K562 (cell line): Measurements from ENCODE around the gene ZNF562. TPM values are rescaled to one million over a fixed set of nuclear protein-coding genes. Genes with fewer than 3 reads are reported as not detected.

Experiments
- ATF7 ChIP-seq: fragments of 450-650 bp; IDR thresholded peaks from 2 replicates; pipeline ENCODE4 v1.7.1; 2014; ENCODE audit warnings: mild to moderate bottlenecking, moderate library complexity
- BCL6 ChIP-seq: fragments of 250-450 bp; sonication (Bioruptor Pico); IDR thresholded peaks from 2 replicates; pipeline ENCODE4 v1.4.0; 2020
- CBX1 ChIP-seq: sonication (generic); IDR thresholded peaks from 2 replicates; pipeline ENCODE4 v1.6.1; 2016; ENCODE audit warnings: antibody characterized with exemption, low read depth, mild to moderate bottlenecking
- CREM ChIP-seq: IDR thresholded peaks from 2 replicates; pipeline ENCODE4 v1.6.1; 2014; ENCODE audit warnings: antibody characterized with exemption, low read depth
- ESRRA ChIP-seq: fragments of 450-650 bp; IDR thresholded peaks from 2 replicates; pipeline ENCODE4 v1.6.1; 2014; ENCODE audit warnings: low read depth, mild to moderate bottlenecking, moderate library complexity, borderline replicate concordance
- JUNB ChIP-seq: fragments of 450-650 bp; formaldehyde crosslinking; conservative IDR thresholded peaks from 2 replicates; pipeline ENCODE4 v1.4.0; 2020; ENCODE audit warnings: mild to moderate bottlenecking
- MYNN ChIP-seq, 2 experiments: sonication (generic); formaldehyde crosslinking in 1 of 2; IDR thresholded peaks; 2 replicates each; pipeline versions ENCODE4 v1.5.0 to v1.6.1; 2016 to 2020; ENCODE audit warnings: antibody characterized with exemption in 1 of 2, missing genetic modification reagents in 1 of 2
- NCOA1 ChIP-seq: fragments of 450-650 bp; IDR thresholded peaks from 2 replicates; pipeline ENCODE4 v1.6.1; 2016; ENCODE audit warnings: low read depth
- NCOA2 ChIP-seq, 2 experiments: fragments of 450-650 bp; IDR thresholded peaks; 2 replicates each; pipeline ENCODE4 v1.6.1; 2018; ENCODE audit warnings: mild to moderate bottlenecking in 2 of 2, moderate library complexity in 1 of 2; ENCODE audit not compliant: partially characterized antibody in 2 of 2
- NCOA4 ChIP-seq: fragments of 450-650 bp; IDR thresholded peaks from 2 replicates; pipeline ENCODE4 v1.6.1; 2018; ENCODE audit warnings: mild to moderate bottlenecking; ENCODE audit not compliant: partially characterized antibody
- SP1 ChIP-seq: sonication (generic); formaldehyde crosslinking; IDR thresholded peaks from 2 replicates; pipeline ENCODE4 v1.8.1; 2022; ENCODE audit warnings: mild to moderate bottlenecking, missing genetic modification reagents
- TGIF2 ChIP-seq: sonication (generic); formaldehyde crosslinking; IDR thresholded peaks from 2 replicates; pipeline ENCODE4 v1.8.1; 2022; ENCODE audit warnings: mild to moderate bottlenecking, missing genetic modification reagents, moderate library complexity
- polyA plus RNA-seq, 8 experiments: library from polyadenylated mRNA; depleted of rRNA in 4 of 8; stranded (reverse) in 5 of 8; unstranded in 3 of 8; fragments of >200 nt; fragmentation: Nextera tagmentation in 2 of 8; fragmentation: Illumina TruSeq in 1 of 8; extraction: Ambion mirVana in 2 of 8; extraction: Trizol in 1 of 8; gene quantifications; 2 replicates each; pipeline versions ENCODE4 v1.2.1 to v1.2.3, GENCODE V29; 2011 to 2014; ENCODE audit warnings: inconsistent platforms in 1 of 8, missing spikeins in 1 of 8
- total RNA-seq, 7 experiments: library from RNA; depleted of rRNA in 6 of 7; stranded (reverse); fragments of >200 nt in 6 of 7; fragmentation: Illumina TruSeq in 2 of 7; extraction: Trizol in 2 of 7; gene quantifications; 2 replicates each; pipeline versions ENCODE4 v1.2.1 to v1.2.3, GENCODE V29; 2011 to 2021; ENCODE audit warnings: low replicate concordance in 1 of 7
- TF ChIP-seq, protein P1 (sequence below): sonication (generic); formaldehyde crosslinking; IDR thresholded peaks from 2 replicates; pipeline ENCODE4 v1.4.0; 2020; ENCODE audit warnings: mild to moderate bottlenecking, missing genetic modification reagents
- TF ChIP-seq, protein P2 (sequence below): fragments of 200-800 bp; sonication (Bioruptor generic); IDR thresholded peaks from 2 replicates; pipeline ENCODE4 v1.6.1; 2017; ENCODE audit warnings: missing genetic modification characterization, missing compliant biosample characterization

Gene ZNF562
- total and polyA plus RNA-seq, 9 of the 15 experiments (the other 6 are each of a cell fraction or from before 2014, with no cell fraction given), result 11.8 to 46.9 (median 20.8) TPM

GRCh38 chr19:9674663-9675357 is at the start of gene ZNF562 (continued):
- peak; percentile 75 for TF ChIP-seq SP1 (CRISPR knock-in tag)
- TF ChIP-seq CBX1, result peak; percentile 69; the same call in 1 of the 2 replicates
- TF ChIP-seq BCL6 (CRISPR knock-in tag), result no peak
- TF ChIP-seq CREM, result peak; percentile 98
- TF ChIP-seq ATF7, result peak; percentile 97
- TF ChIP-seq NCOA1, result peak; percentile 92
- no peak for TF ChIP-seq NCOA4
- TF ChIP-seq, protein P1, sequence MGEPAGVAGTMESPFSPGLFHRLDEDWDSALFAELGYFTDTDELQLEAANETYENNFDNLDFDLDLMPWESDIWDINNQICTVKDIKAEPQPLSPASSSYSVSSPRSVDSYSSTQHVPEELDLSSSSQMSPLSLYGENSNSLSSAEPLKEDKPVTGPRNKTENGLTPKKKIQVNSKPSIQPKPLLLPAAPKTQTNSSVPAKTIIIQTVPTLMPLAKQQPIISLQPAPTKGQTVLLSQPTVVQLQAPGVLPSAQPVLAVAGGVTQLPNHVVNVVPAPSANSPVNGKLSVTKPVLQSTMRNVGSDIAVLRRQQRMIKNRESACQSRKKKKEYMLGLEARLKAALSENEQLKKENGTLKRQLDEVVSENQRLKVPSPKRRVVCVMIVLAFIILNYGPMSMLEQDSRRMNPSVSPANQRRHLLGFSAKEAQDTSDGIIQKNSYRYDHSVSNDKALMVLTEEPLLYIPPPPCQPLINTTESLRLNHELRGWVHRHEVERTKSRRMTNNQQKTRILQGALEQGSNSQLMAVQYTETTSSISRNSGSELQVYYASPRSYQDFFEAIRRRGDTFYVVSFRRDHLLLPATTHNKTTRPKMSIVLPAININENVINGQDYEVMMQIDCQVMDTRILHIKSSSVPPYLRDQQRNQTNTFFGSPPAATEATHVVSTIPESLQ (CRISPR knock-in tag), result peak; percentile 77; the same call in 1 of the 2 replicates
- no peak for TF ChIP-seq NCOA2 (IDR thresholded peaks at IDR 0.05; ENCODE audit: partially characterized antibody in 2 of 2)
- TF ChIP-seq JUNB, result 0 out of 2 replicates have a peak, but pooled peaks have one; percentile 24
- TF ChIP-seq TGIF2 (CRISPR knock-in tag), result 0 out of 2 replicates have a peak, but pooled peaks have one; percentile 52
- TF ChIP-seq MYNN (IDR thresholded peaks at IDR 0.05), result no peak
- no peak for TF ChIP-seq MYNN (CRISPR knock-in tag; IDR thresholded peaks at IDR 0.05)
- TF ChIP-seq, protein P2, sequence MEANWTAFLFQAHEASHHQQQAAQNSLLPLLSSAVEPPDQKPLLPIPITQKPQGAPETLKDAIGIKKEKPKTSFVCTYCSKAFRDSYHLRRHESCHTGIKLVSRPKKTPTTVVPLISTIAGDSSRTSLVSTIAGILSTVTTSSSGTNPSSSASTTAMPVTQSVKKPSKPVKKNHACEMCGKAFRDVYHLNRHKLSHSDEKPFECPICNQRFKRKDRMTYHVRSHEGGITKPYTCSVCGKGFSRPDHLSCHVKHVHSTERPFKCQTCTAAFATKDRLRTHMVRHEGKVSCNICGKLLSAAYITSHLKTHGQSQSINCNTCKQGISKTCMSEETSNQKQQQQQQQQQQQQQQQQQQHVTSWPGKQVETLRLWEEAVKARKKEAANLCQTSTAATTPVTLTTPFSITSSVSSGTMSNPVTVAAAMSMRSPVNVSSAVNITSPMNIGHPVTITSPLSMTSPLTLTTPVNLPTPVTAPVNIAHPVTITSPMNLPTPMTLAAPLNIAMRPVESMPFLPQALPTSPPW (CRISPR knock-in tag), result peak; percentile 84
- peak; percentile 70 for TF ChIP-seq ESRRA
